HG03066 (cell line): Measurements from ENCODE around the gene TMCC1.
"Not testable (repeated sequence)": the region's sequence is repeated elsewhere in the genome, so short reads cannot be mapped to it uniquely, and the experiment has no call there.

Experiments
- ATAC-seq: cut with Tn5 transposase; IDR thresholded peaks from one replicate; pipeline ENCODE4 v1.9.1; 2021; ENCODE audit warnings: low read depth; ENCODE audit not compliant: unreplicated experiment

TMCC1 gene

DNA sequence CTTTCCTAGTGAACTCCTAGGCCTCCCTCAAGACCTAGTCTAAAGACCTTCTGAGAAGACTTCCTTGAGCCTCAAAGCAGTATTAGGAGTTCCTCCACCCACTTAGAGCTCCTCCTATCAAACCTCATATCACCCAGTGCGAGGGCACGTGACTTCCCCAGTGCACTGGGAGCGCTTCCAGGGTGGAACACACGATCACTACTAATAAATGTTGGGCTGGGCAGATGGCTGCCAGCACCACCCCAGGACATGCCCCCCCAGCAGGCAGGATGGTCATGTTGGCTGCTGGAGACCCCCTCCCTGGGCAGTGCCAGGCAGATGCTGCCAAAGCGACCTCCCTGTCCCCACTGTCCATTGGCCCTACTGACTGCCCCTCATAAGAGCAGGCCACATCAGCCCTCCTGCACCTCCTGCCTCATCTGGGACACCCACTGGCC, 278.6 kb downstream of the TMCC1 start:
- no peak for ATAC-seq

DNA sequence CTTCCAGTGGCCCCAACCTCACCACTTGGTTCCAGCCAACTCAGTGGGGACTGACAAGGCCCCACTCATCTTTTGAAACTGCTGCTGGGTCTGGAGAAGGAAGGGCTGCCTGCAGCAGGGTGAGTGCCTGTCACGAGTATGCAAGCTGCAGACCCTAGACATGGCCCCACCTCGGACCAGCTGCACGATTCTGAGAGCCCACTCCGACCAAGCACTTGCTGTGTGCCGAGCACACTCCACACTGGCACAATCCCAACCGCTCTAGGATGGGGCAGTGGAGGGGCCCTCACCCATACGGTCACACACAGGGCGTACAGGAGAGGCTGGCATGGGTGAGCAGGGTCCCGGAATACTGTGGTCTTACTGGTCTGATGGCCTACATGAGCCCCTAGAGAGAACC, 279.1 kb downstream of the TMCC1 start:
- ATAC-seq: no peak

GRCh38 chr3:129613367-129613740, 280.2 kb downstream of the TMCC1 start:
- ATAC-seq: no peak

DNA sequence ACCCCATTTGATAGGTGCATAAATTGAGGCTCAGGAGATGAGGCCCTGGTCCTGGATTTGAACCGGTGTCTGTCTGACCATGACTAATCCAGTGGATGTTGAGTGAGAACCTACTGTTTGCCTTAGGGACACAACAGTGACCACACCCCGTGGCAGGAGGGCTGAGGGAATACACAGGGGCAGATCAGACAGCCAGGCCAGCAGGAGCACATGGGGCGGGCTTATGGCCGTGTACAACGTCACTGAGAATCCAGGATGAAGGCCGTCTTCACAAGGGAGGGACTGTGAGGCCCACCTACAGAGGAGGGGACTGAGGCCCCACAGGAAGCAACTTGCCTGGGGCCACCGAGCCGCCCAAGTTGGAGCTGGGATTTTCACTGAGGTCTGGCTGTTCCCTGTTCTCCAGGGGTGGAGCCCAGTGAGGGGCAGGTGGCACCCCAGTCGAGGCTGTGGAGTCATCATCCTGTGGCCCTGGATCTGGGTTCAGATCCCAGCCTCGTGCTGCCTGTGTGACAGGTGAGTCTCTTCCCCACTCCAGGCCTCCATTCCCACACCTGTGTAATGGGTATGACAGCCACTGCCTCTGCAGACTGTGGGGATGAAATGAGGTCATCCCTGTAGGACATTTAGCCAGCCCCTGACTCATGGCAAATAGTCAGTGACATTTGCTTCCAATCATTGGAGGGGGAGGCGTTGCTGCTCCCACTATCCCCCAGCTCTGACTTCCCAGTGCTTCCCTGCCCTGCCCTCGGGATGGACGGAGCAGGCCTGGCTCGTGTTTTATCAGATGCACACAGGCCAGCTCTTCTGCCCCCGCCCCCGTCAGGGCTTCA, 280.8 kb downstream of the TMCC1 start:
- no peak for ATAC-seq

DNA sequence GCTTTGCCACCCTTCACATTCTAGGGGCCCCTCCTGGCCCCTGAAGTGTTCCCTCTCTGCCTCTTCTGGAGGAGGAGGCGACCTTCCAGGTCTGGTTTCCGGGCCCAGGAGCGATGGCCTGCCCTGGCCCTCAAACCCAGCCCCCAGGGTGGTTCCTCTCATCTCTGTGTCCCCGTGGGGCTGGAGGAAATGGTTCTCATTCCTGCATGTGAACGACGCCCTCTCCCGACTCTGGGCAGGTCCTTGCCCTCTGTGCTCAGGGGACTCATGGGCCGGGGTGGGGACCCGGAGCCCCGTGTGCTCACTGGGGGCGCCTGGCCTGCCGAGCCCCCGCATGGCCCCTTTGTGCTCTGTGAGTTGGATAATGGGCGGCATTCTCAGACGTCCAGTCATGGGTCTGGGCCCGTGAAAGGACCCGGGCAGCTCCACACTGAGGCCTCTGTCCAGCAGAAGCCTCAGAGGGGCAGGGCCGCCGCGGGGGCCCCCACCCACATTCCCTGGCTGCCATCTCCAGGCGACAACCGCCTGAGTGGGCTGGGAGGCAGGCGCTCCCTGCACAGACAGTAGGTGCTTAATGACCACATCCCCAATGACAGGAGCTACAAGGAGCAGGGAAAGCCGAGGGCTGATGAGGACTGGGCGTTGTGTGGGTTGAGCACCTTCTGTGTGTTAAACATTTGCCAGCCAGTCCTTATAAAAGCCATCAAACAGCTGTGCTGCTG, 281.5 kb downstream of the TMCC1 start:
- ATAC-seq: no peak

- ATAC-seq: no peak
These were observed 282.1 kb downstream of the TMCC1 start for GRCh38 chr3:129611446-129611800.

GRCh38 chr3:129610794-129611445, 282.6 kb downstream of the TMCC1 start:
- not testable (repeated sequence) for ATAC-seq

DNA sequence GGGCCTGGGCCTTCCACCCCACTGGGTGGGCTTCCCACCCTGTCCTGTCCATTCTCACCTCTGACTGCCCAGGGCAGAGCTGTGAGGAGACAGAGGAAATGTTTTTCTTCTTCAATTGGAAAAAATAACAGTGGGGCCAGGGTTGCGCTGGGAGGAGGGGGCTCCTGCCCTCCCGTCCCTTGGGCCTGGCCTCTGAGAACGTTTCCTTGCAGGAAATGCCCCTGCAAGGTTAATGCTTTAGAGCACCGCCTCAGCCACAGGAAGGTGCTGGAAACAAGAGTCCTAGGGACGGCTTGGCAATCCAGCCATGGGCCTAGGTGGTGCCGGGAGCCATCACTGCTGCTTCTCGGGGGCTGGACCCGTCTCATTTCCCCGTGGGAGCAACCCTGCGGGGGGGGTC, 283.2 kb downstream of the TMCC1 start:
- ATAC-seq: no peak

DNA sequence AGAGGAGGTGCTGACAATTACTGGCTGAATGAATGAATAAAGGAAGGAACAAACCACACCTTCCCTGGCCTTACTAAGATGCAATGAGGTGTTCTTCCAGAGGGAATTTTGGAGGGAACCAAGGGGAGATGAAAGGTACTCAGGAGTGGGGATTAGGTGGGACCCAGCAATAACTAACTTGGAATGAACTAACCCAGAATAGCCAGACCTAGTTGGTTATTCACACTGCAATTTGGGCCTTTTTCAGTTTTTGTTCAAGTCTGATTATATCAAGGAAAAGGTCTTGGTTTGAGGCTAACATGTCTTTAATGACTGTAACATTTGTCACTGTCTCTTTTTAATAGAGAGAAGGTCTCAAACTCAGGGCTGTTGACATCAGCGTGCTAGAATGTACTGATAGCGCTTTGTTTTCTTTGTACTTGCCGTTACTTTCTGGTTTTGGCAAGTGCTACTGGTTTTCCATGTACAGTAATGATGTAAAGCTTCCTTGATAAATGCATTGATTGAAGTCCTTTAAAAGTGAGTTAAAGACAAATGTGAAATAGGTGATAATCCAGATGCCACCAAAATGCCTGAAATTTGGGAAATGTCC, 283.8 kb downstream of the TMCC1 start:
- ATAC-seq: no peak

DNA sequence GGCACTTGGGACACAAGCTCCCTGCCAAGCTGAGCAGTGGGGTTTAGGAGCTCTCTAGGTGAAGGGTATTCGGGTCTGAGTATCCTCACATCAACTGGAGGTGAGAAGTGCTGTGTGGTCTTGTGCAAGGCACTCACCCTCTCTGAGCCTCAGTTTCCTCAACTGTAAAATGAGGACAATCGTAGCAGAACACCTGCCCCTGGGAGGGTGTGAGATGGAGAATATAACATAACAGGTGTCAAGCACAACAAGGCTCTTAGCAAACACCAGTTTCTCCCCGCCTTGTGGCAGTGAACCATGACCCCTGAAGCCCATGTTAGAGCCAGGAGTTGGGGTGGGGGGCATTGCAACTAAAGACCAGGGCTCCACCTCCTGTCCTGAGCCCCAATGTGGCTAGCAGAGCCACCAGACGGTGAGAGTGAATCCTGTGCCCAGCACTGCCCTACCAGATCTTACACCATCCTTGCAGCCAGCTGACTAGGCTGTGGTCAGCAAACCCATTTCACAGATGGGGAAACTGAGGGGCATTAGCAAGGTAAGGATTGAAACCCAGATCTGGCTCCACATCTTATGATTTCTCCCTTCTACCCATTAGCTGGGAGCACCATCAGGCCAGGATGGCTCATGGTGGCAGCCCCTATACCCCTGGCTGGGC, 284.4 kb downstream of the TMCC1 start:
- ATAC-seq: no peak

- ATAC-seq: no peak
These were observed 285.2 kb downstream of the TMCC1 start for GRCh38 chr3:129608087-129608935.

- ATAC-seq: no peak
These were observed 286.0 kb downstream of the TMCC1 start for GRCh38 chr3:129607391-129608068.

DNA sequence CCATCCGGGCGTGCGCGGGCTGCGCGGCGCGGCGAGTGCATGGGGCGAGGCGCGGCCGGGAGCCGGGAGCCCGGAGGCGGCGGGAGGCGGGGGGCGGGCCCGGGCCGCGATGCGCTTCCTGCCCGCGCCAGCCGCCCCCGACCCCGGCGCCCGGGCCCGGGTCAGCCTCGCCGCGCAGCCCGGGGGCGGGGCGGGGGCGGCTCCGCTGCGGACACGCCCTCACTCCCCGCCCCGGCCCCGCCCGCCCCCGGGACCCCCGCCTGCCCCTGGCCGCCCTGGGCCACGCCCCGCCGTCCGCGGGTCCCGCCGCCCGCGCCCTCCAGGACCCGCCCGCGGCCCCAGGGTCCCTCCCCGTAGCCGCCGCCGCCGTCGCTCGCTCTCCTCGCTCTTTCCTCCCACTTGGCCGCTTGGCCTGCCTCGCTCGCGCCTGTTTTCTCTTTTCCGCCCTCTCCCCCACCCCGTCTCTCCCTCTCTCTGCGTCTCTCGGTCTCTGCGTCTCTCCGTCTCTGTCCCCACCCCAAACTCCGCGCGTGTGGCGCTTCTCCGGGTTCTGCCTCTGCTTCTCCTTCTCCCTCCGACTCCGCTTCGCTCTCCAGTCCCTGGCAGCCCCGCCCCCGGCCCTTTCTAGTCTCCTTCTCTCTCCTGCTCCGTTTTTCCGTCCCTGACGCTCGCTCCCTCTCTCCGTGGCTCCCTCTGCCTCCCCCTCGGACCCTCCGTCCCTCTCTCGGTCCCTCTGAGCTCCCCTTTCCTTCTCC, 286.7 kb downstream of the TMCC1 start, which contains the start of gene PLXND1:
Gene PLXND1, minus strand, starts transcription at position 41 of the 755 bp plus-strand sequence. Its CDS starts 37 bp downstream, at position 4.
- ATAC-seq: no peak

- ATAC-seq: no peak
These were observed 287.4 kb downstream of the TMCC1 start for GRCh38 chr3:129605922-129606635.

- ATAC-seq: no peak
These were observed 288.1 kb downstream of the TMCC1 start for GRCh38 chr3:129605203-129605921.

DNA sequence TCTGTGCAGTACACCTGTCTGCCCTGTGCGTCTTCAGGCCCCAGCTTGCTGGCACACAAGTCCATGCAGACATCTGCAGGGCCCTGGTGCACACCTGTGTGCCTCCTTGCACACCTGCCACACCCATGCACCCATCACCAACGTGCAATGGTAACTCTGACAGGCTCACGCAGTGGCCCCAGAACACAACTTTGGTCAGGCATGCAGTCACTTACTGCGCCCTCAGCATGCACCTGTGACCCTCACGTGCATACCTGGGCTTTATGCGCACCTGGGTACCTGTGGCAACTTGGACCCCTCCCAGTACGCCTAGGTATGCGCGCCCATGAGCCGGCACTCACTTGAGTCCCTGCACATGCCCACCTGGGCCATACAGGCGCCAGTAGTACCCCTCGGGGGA, 288.7 kb downstream of the TMCC1 start:
- ATAC-seq: no peak
